Activated B cell treated with CpG ODN at 0.5 μM for 24 hours (primary cell): ENCODE data around the gene ONECUT2. TPM values are rescaled to one million over a fixed set of nuclear protein-coding genes. Genes with fewer than 3 reads are reported as not detected.

Source experiments
- ATAC-seq: fragments of 200-7000 bp; cut with Tn5 transposase; one replicate; pipeline ENCODE4 v1.10.0; 2021; ENCODE audit warnings: low read depth, mild to moderate bottlenecking, moderate library complexity
- CTCF ChIA-PET: fragments of 350-600 bp; sonication (Branson Sonifier 250); formaldehyde crosslinking; loops from one replicate; lab custom pipeline; 2021; ENCODE audit warnings: antibody characterized with exemption; lab: Charles Lee
- POLR2A ChIA-PET: fragments of 350-600 bp; sonication (Branson Sonifier 250); formaldehyde crosslinking; loops from one replicate; lab custom pipeline; 2021; ENCODE audit warnings: antibody characterized with exemption; lab: Charles Lee
- DNase-seq: peaks from one replicate; pipeline ENCODE4 v3.0.0; 2022
- H3K27ac Mint-ChIP-seq: one replicate; pipeline ENCODE4 v1.8.0; 2020; ENCODE audit warnings: mixed read lengths
- H3K27me3 Mint-ChIP-seq: one replicate; pipeline ENCODE4 v1.8.0; 2021; ENCODE audit warnings: mixed read lengths
- H3K36me3 Mint-ChIP-seq: one replicate; pipeline ENCODE4 v1.8.0; 2021; ENCODE audit warnings: low read depth, mixed read lengths
- H3K4me1 Mint-ChIP-seq: one replicate; pipeline ENCODE4 v1.8.0; 2021; ENCODE audit warnings: mixed read lengths
- H3K4me3 Mint-ChIP-seq: one replicate; pipeline ENCODE4 v1.8.0; 2020; ENCODE audit warnings: mild to moderate bottlenecking, mixed read lengths
- H3K9me3 Mint-ChIP-seq: one replicate; pipeline ENCODE4 v1.8.0; 2020; ENCODE audit warnings: mixed read lengths
- intact Hi-C: fragments of 100-400 bp; cut with micrococcal nuclease; formaldehyde crosslinking; loops from one replicate; pipeline ENCODE4 v1.15.1; 2024
- total RNA-seq: library from RNA; stranded (reverse); gene quantifications from 2 replicates; pipeline ENCODE4 v1.2.3, GENCODE V29; 2022
- TF ChIP-seq, protein P1 (sequence below): fragments of 200-600 bp; IDR thresholded peaks from one replicate; pipeline ENCODE4 v1.8.0; 2022; ENCODE audit warnings: antibody characterized with exemption, mild to moderate bottlenecking

Gene ONECUT2
- total RNA-seq, 1 donor from 2014 or later: not detected

DNA sequence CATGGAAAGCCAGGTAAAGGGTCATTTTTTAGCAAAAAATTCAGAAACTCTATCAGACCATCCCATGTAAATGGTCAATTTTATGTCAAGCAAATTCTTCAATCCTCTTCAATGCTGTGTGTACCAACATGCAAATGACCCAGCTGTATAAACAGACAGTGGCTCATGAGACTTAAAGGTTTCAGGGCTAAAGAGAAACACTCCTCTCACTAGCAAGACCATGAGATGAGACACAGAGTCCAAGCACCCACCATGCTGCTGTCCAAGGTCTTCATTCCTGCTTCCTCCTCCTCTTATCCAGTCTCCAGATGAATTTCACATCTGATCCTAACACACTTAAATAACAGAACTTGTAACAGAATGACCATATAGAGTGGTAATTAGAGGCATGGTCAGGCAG is 30.8 kb upstream of the ONECUT2 start:
- Mint-ChIP-seq H3K27me3 (peaks cover 24% of the 10 kb centered on the region), H3K9me3 (peaks cover 2% of the 10 kb centered on the region), H3K4me3 (no peak overlapping the region), H3K36me3 (no peaks in the 10 kb centered on the region), H3K4me1 (no peaks in the 10 kb centered on the region), H3K27ac (no peak overlapping the region)
- ChIA-PET CTCF (no interaction called here), POLR2A (no interaction called here)
- ATAC-seq (no peak), DNase-seq (no peak)
- intact Hi-C loops: no loop called here
- TF ChIP-seq, protein P1, sequence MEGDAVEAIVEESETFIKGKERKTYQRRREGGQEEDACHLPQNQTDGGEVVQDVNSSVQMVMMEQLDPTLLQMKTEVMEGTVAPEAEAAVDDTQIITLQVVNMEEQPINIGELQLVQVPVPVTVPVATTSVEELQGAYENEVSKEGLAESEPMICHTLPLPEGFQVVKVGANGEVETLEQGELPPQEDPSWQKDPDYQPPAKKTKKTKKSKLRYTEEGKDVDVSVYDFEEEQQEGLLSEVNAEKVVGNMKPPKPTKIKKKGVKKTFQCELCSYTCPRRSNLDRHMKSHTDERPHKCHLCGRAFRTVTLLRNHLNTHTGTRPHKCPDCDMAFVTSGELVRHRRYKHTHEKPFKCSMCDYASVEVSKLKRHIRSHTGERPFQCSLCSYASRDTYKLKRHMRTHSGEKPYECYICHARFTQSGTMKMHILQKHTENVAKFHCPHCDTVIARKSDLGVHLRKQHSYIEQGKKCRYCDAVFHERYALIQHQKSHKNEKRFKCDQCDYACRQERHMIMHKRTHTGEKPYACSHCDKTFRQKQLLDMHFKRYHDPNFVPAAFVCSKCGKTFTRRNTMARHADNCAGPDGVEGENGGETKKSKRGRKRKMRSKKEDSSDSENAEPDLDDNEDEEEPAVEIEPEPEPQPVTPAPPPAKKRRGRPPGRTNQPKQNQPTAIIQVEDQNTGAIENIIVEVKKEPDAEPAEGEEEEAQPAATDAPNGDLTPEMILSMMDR: no peak

DNA sequence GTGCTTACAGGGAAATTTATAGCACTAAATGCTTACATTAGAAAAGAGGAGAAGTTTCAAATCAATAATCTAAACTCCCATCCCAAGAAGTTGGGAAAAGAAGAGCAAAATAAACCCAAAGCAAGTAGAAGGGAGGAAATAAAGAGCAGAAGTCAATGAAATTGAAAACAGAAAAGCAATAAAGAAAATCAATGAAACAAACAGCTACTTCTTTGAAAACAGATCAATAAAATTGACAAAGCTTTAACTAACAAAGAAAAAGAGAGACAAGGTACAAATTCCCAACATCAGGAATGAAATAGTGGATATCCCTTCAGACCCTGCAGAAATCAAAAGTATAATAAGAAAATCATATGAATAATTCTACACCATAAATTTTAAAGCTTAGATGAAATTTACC is 25.5 kb upstream of the ONECUT2 start:
- Mint-ChIP-seq H3K4me1 (no peaks in the 10 kb centered on the region), H3K27ac (no peak overlapping the region), H3K27me3 (peaks cover 15% of the 10 kb centered on the region), H3K4me3 (no peak overlapping the region), H3K36me3 (no peaks in the 10 kb centered on the region), H3K9me3 (peaks cover 2% of the 10 kb centered on the region)
- intact Hi-C loops: no loop called here
- CTCF ChIA-PET: interaction anchor here (0.9 kb wide), 1 partner anchor 540 kb away, joined by 3 read pairs; no protein-coding TSS in a partner anchor
- ATAC-seq: no peak
- no peak for DNase-seq
- TF ChIP-seq, protein P1: no peak
- POLR2A ChIA-PET: no interaction called here

DNA sequence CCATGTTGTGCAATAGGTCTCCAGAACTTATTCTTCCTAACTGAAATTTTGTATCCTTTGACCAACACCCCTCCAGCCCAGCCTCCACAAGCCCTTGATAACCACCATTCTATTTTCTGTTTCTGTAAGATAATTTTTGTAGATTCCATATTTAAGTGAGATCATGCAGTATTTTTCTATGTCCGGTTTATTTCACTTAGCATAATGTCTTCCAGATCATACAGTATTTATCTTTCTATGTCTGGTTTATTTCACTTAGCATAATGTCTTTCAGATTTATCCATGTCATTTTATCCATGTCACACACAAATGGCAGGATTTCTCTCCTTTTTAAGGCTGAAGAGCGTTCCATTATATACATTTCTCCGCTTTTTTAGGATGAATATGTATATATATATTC is 24.4 kb upstream of the ONECUT2 start:
- Mint-ChIP-seq H3K27ac (no peak overlapping the region), H3K4me3 (no peak overlapping the region), H3K9me3 (peaks cover 2% of the 10 kb centered on the region), H3K27me3 (peaks cover 19% of the 10 kb centered on the region), H3K4me1 (no peaks in the 10 kb centered on the region), H3K36me3 (no peaks in the 10 kb centered on the region)
- ChIA-PET POLR2A (no interaction called here), CTCF (no interaction called here)
- ATAC-seq (no peak), DNase-seq (no peak)
- TF ChIP-seq, protein P1: no peak
- intact Hi-C loops: no loop called here

DNA sequence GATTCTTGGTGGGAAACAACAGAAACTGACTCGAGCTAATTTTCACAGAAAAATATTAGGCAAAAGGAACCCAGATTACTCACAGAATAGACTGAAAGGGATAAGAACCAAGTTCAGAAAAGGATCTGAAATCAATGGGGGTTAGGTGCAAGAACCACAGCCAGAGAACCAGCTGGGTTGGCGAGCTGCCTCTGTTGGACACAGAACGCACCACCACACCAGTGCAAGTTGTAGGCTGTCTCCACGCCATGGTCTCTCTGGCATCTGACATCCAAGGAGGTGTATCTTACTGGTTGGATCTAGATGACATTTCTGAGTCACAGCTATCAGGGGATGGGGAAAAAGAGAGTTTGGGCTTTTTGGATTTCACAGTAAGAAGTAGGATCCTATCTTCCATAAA is 18.6 kb upstream of the ONECUT2 start:
- H3K4me3 Mint-ChIP-seq: no peak overlapping the region
- TF ChIP-seq, protein P1: no peak
- H3K36me3 Mint-ChIP-seq: no peaks in the 10 kb centered on the region
- no peak overlapping the region for H3K27ac Mint-ChIP-seq
- peaks cover 10% of the 10 kb centered on the region for H3K9me3 Mint-ChIP-seq
- intact Hi-C loops: no loop called here
- CTCF ChIA-PET: no interaction called here
- POLR2A ChIA-PET: no interaction called here
- ATAC-seq: no peak
- peaks cover 23% of the 10 kb centered on the region for H3K27me3 Mint-ChIP-seq
- no peak for DNase-seq
- no peaks in the 10 kb centered on the region for H3K4me1 Mint-ChIP-seq

DNA sequence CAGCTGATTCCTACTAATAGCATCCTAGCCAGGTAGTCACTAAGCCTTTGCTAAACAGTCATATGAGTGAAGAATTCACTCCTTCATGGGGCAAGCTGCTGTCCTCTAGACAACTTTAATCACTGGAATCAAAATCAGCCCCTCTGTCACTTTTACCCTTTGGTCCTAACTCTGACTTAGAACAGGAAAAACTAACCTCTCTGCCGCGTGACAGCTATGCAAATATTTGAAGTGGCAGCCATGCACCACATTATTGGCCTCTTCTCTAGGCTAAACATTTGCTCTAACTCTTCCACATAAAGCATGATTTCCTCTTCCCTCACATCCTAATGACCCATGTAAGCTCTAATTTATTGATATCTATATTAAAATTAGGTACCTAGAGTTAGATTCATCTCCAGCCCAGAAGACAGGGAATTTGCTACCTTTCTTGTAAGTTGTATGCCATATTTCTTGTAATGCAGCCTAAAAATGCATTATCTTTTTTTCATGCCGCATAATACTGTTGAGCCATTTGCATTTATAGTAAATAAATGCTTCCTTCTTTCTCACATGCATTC is 12.8 kb upstream of the ONECUT2 start:
- intact Hi-C loops: no loop called here
- DNase-seq (no peak), ATAC-seq (no peak)
- H3K36me3 Mint-ChIP-seq: no peaks in the 10 kb centered on the region
- H3K27me3 Mint-ChIP-seq: peaks cover 37% of the 10 kb centered on the region
- CTCF ChIA-PET: no interaction called here
- H3K27ac Mint-ChIP-seq: no peak overlapping the region
- H3K9me3 Mint-ChIP-seq: peaks cover 12% of the 10 kb centered on the region
- H3K4me3 Mint-ChIP-seq: no peak overlapping the region
- TF ChIP-seq, protein P1: no peak
- POLR2A ChIA-PET: no interaction called here
- H3K4me1 Mint-ChIP-seq: peaks cover 3% of the 10 kb centered on the region
